OCI-LY3 (cell line): Measurements from ENCODE around the gene IMPDH2.

Experiments used
- CTCF ChIP-seq: fragments of 200-600, 300-600 bp; sonication (generic); IDR thresholded peaks from 2 replicates; pipeline ENCODE4 v1.5.1; 2014; ENCODE audit warnings: antibody characterized with exemption, low read length, low read depth
- EZH2phosphoT487 ChIP-seq: fragments of 200-600 bp; shearing (Covaris generic); IDR thresholded peaks from 2 replicates; pipeline ENCODE4 v1.6.1; 2018; ENCODE audit warnings: antibody characterized with exemption, mixed run types, low read depth

GRCh38 chr3:49017971-49018706 is 11.1 kb downstream of the IMPDH2 start, which contains the start of gene DALRD3:
- no peak for TF ChIP-seq CTCF
- no peak for TF ChIP-seq EZH2phosphoT487
